Measurements from ENCODE around the gene STAP2.

GRCh38 chr19:4359627-4360000 lies 21.0 kb upstream of the STAP2 start:
- TF ChIP-seq, protein P1, sequence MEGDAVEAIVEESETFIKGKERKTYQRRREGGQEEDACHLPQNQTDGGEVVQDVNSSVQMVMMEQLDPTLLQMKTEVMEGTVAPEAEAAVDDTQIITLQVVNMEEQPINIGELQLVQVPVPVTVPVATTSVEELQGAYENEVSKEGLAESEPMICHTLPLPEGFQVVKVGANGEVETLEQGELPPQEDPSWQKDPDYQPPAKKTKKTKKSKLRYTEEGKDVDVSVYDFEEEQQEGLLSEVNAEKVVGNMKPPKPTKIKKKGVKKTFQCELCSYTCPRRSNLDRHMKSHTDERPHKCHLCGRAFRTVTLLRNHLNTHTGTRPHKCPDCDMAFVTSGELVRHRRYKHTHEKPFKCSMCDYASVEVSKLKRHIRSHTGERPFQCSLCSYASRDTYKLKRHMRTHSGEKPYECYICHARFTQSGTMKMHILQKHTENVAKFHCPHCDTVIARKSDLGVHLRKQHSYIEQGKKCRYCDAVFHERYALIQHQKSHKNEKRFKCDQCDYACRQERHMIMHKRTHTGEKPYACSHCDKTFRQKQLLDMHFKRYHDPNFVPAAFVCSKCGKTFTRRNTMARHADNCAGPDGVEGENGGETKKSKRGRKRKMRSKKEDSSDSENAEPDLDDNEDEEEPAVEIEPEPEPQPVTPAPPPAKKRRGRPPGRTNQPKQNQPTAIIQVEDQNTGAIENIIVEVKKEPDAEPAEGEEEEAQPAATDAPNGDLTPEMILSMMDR (IDR thresholded peaks at IDR 0.05; ENCODE audit: insufficient read depth, low read length) = no peak
- TF ChIP-seq POLR2AphosphoS5 (IDR thresholded peaks at IDR 0.05; ENCODE audit: low read depth) = no peak

All from HL-60 (cell line).